ENCODE data around the gene MTARC2. TPM values are rescaled to one million over a fixed set of nuclear protein-coding genes. Genes with fewer than 3 reads are reported as not detected.

Gene MTARC2
- total and polyA plus RNA-seq, 8 donors = 7.3 to 83.4 (median 20.9) TPM

DNA sequence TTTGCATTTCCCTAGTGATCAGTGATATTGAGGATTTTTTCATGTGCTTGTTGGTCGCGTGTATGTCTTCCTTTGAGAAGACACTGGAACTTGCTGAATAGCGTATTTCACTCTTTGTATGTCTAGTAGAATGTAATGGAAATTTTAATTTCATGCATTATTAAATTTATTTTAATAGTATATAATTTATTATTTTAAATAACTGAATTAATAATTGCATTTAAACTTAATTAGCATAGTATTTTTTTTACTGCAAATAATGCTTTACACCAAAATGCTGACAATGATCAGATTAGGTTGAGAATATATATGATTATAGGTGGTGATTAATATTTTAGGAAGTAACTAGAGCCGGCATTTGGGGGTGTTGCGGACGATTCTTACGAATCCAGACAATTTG, 28.1 kb downstream of the MTARC2 start:
- no peak for DNase-seq
- no peak for TF ChIP-seq EP300 (IDR thresholded peaks at IDR 0.05)
- TF ChIP-seq, protein P1, sequence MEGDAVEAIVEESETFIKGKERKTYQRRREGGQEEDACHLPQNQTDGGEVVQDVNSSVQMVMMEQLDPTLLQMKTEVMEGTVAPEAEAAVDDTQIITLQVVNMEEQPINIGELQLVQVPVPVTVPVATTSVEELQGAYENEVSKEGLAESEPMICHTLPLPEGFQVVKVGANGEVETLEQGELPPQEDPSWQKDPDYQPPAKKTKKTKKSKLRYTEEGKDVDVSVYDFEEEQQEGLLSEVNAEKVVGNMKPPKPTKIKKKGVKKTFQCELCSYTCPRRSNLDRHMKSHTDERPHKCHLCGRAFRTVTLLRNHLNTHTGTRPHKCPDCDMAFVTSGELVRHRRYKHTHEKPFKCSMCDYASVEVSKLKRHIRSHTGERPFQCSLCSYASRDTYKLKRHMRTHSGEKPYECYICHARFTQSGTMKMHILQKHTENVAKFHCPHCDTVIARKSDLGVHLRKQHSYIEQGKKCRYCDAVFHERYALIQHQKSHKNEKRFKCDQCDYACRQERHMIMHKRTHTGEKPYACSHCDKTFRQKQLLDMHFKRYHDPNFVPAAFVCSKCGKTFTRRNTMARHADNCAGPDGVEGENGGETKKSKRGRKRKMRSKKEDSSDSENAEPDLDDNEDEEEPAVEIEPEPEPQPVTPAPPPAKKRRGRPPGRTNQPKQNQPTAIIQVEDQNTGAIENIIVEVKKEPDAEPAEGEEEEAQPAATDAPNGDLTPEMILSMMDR (IDR thresholded peaks at IDR 0.05) = no peak
- no peak for TF ChIP-seq POLR2AphosphoS5 (IDR thresholded peaks at IDR 0.05)
- no peak for TF ChIP-seq POLR2A (IDR thresholded peaks at IDR 0.05)
- intact Hi-C loops (cut with DNase I; ENCODE audit: low total_unique reads) = loop anchor here (5.0 kb wide), 1 partner anchor 94 kb away; no protein-coding TSS in a partner anchor
- Histone ChIP-seq H3K27ac (no peak overlapping the region), H3K36me3 (peaks cover 0 to 48% (median 44%) of the 10 kb centered on the region in 4 donors), H3K9me3 (no peaks in the 10 kb centered on the region), H3K4me1 (peaks cover 0 to 13% (median 6%) of the 10 kb centered on the region in 4 donors), H3K27me3 (no peaks in the 10 kb centered on the region), H3K4me3 (no peak overlapping the region)
- 89 to 95% (median 92%) methylated on average over 7 of the region's 7 CpGs for WGBS, 5 donors

DNA sequence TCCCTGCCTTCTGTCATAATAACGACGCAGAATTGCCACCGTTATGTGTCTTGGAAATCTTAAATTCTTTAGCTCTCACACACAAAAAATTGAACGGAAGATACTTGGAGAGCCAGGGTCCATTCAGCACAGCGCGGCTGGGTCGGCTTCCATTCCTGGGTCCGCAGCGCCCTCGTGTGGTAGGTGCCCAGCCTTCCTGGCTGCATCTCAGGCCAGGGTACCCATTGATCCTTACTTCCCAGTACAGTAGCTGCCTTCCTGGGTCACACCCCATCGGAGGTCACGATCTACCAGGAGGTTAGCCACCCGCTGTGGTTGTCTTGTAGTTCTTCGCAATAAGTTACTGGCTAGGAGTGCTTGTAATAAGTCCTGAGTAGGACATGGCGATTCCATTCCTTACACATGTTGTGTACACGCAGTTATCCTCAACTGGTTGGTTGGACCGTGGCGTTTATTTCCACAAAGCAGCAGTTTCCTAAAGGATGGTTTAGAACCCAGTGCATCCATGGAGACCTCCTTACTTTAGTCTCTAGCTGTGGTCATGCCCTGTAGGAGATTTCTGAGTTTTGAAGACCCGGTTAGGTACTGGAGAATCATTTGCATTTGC, 28.7 kb downstream of the MTARC2 start:
- no peaks in the 10 kb centered on the region for H3K9me3 ChIP-seq
- DNase-seq = peak; percentile 90 to 92
- H3K4me3 ChIP-seq = no peak overlapping the region
- H3K4me1 ChIP-seq = peaks cover 0 to 13% (median 6%) of the 10 kb centered on the region in 4 donors
- intact Hi-C loops (cut with DNase I; ENCODE audit: low total_unique reads) = loop anchor here (5.0 kb wide), 1 partner anchor 95 kb away; no protein-coding TSS in a partner anchor
- no peak overlapping the region for H3K27ac ChIP-seq
- no peaks in the 10 kb centered on the region for H3K27me3 ChIP-seq
- TF ChIP-seq, protein P1 (IDR thresholded peaks at IDR 0.05) = peak in 5 of 7 experiments; percentile 82 to 95 (median 86)
- TF ChIP-seq POLR2AphosphoS5 (IDR thresholded peaks at IDR 0.05) (no peak), EP300 (IDR thresholded peaks at IDR 0.05) (no peak), POLR2A (IDR thresholded peaks at IDR 0.05) (no peak)
- WGBS, 5 donors = 25 to 31% (median 29%) methylated on average over 18 to 19 of the region's 19 CpGs
- H3K36me3 ChIP-seq = peaks cover 0 to 47% (median 42%) of the 10 kb centered on the region in 4 donors

DNA sequence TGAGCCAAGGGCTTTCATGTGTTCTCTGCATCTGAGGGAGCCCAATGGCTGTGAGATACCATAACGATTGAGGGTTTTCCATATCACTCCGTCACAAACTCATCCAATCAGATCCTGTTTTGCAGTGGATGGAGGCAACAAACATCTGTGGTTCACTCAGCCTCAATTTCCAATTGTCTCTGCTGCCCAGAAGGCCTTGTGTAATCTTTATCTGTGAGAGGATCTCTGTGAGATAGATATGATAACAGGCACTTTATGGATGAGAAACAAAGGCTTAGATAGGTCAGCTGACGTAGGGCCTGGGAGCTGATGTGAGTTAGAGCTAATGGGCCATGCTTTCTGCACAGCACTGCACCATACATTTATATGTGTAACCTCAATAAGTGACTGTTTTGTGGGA, 35.3 kb downstream of the MTARC2 start:
- H3K27me3 ChIP-seq = peaks cover 0 to 10% (median 0%) of the 10 kb centered on the region in 3 donors
- H3K4me3 ChIP-seq = no peak overlapping the region
- 83 to 91% (median 86%) methylated on average over 3 of the region's 3 CpGs for WGBS, 5 donors
- peaks cover 0 to 31% (median 25%) of the 10 kb centered on the region in 4 donors for H3K4me1 ChIP-seq
- no peak overlapping the region for H3K27ac ChIP-seq
- no peak for DNase-seq
- H3K9me3 ChIP-seq = no peaks in the 10 kb centered on the region
- intact Hi-C loops (cut with DNase I; ENCODE audit: low total_unique reads) = loop anchor here (5.0 kb wide), 1 partner anchor 486 kb away; no protein-coding TSS in a partner anchor
- TF ChIP-seq POLR2A (IDR thresholded peaks at IDR 0.05) = no peak
- TF ChIP-seq, protein P1 (IDR thresholded peaks at IDR 0.05) = no peak
- TF ChIP-seq POLR2AphosphoS5 (IDR thresholded peaks at IDR 0.05) = no peak
- TF ChIP-seq EP300 (IDR thresholded peaks at IDR 0.05) = no peak
- peaks cover 0 to 52% (median 42%) of the 10 kb centered on the region in 4 donors for H3K36me3 ChIP-seq

DNA sequence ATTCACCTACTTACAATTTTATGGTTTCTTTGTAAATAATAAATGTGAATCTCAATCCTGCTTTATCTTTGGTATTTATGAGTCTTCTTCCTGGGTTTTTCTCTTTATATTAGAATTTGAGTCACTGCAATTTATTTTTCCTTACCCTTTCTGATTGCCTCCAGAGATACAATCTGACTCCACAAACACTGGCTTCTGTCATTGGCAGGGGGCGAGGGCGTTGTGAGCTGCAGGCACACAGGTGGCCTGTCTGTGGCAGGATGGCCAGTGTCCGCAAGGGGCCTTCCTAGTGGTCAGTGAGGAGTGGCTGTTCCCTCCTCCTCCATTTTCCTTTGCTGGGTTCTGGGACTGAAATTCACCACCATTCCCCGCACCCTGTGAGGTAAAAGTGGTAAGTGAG, 36.6 kb downstream of the MTARC2 start:
- Histone ChIP-seq H3K9me3 (no peaks in the 10 kb centered on the region), H3K36me3 (peaks cover 0 to 42% (median 37%) of the 10 kb centered on the region in 4 donors), H3K27ac (no peak overlapping the region), H3K4me3 (no peak overlapping the region), H3K27me3 (peaks cover 0 to 10% (median 0%) of the 10 kb centered on the region in 3 donors), H3K4me1 (peaks cover 0 to 33% (median 26%) of the 10 kb centered on the region in 4 donors)
- TF ChIP-seq POLR2AphosphoS5 (IDR thresholded peaks at IDR 0.05) = no peak
- TF ChIP-seq EP300 (IDR thresholded peaks at IDR 0.05) = no peak
- TF ChIP-seq POLR2A (IDR thresholded peaks at IDR 0.05) = no peak
- TF ChIP-seq, protein P1 (IDR thresholded peaks at IDR 0.05) = no peak
- intact Hi-C loops (cut with DNase I; ENCODE audit: low total_unique reads) = loop anchor here (5.0 kb wide), 1 partner anchor 487 kb away; no protein-coding TSS in a partner anchor
- no peak for DNase-seq
- WGBS, 5 donors = 76 to 89% (median 84%) methylated on average over 4 of the region's 4 CpGs

Measured in stomach (tissue), 9 donors.